Vagina (tissue), 2 donors: ENCODE results near the gene OR11G2.

ENCODE experiments used
- POLR2A ChIP-seq, 2 donors: fragments of 450-650 bp; IDR thresholded peaks; one replicate each; pipeline ENCODE4 v1.6.1; 2017; ENCODE audit warnings: antibody characterized with exemption in 2 of 2, mild to moderate bottlenecking in 2 of 2, moderate library complexity in 2 of 2
- POLR2AphosphoS5 ChIP-seq, 2 donors: sonication (generic); formaldehyde crosslinking; IDR thresholded peaks; one replicate each; pipeline ENCODE4 v1.9.0; 2017; ENCODE audit warnings: antibody characterized with exemption in 2 of 2, mild to moderate bottlenecking in 2 of 2, low read depth in 1 of 2; ENCODE audit not compliant: insufficient read depth in 1 of 2
- TF ChIP-seq, protein P1 (sequence below), 3 experiments: fragments of 450-650 bp in 2 of 3; fragments of 200-600 bp in 1 of 3; sonication (generic) in 1 of 3; IDR thresholded peaks; one replicate each; pipeline ENCODE4 v1.5.1; 2017 to 2019; ENCODE audit warnings: antibody characterized with exemption in 3 of 3, mild to moderate bottlenecking in 2 of 3, moderate library complexity in 2 of 3

DNA sequence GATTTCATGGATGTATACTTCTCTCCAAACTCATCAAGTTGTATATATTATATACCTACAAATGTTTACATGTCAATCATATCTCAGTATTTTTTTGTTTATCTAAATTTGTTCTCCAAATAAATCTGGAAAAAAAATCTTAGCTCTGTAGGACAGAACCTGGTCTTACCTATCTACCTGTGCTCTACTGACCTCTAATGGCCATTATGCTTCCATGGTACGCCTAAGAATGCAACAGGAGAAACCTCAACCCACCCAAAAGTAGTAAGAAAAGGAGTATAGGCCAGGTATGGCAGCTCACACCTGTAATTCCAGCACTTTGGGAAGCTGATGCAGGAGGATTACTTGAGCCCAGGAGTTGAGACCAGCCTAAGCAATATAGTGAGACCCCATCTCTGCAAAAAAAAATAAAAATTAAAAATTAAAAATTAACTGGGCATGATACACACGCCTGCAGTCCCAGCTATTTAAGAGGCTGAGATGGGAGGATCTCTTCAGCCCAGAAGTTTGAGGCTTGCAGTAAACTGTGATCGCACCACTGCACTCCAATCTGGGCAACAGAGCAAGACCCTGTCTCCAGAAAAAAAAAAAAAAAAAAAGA, 57.0 kb downstream of the OR11G2 start:
- TF ChIP-seq, protein P1, sequence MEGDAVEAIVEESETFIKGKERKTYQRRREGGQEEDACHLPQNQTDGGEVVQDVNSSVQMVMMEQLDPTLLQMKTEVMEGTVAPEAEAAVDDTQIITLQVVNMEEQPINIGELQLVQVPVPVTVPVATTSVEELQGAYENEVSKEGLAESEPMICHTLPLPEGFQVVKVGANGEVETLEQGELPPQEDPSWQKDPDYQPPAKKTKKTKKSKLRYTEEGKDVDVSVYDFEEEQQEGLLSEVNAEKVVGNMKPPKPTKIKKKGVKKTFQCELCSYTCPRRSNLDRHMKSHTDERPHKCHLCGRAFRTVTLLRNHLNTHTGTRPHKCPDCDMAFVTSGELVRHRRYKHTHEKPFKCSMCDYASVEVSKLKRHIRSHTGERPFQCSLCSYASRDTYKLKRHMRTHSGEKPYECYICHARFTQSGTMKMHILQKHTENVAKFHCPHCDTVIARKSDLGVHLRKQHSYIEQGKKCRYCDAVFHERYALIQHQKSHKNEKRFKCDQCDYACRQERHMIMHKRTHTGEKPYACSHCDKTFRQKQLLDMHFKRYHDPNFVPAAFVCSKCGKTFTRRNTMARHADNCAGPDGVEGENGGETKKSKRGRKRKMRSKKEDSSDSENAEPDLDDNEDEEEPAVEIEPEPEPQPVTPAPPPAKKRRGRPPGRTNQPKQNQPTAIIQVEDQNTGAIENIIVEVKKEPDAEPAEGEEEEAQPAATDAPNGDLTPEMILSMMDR (IDR thresholded peaks at IDR 0.05) = no peak
- TF ChIP-seq POLR2A (IDR thresholded peaks at IDR 0.05) = no peak
- TF ChIP-seq POLR2AphosphoS5 (IDR thresholded peaks at IDR 0.05; ENCODE audit: insufficient read depth in 1 of 2, low read depth in 1 of 2) = no peak
